HCT116 (cell line): Measurements from ENCODE around the gene TTF2. TPM values are rescaled to one million over a fixed set of nuclear protein-coding genes. Genes with fewer than 3 reads are reported as not detected.

ENCODE experiments used
- ATAC-seq: fragments of 200-7000 bp; cut with Tn5 transposase; 2 replicates; pipeline ENCODE4 v1.9.1; 2020; ENCODE audit warnings: mild to moderate bottlenecking, moderate library complexity
- BruUV-seq: library from RNA; stranded (reverse); fragments of 400-500 nt; replicated peaks from 2 replicates; lab custom pipeline; 2021; lab: Mats Ljungman, UMichigan
- CTCF ChIA-PET: fragments of 300-600 bp; sonication (Branson Sonifier 250); formaldehyde crosslinking; loops from one replicate; lab custom pipeline; 2021; ENCODE audit warnings: antibody characterized with exemption; lab: Charles Lee
- POLR2A ChIA-PET: fragments of 300-600, 350-600 bp; sonication (Branson Sonifier 250); formaldehyde crosslinking; loops from one replicate; lab custom pipeline; 2021; ENCODE audit warnings: antibody characterized with exemption; lab: Charles Lee
- RAD21 ChIA-PET, 2 experiments: fragments of 300-600 bp; sonication (Branson Sonifier 250); formaldehyde crosslinking; loops; one replicate each; lab custom pipeline; 2023; ENCODE audit warnings: low total read pairs in 2 of 2; ENCODE audit not compliant: uncharacterized antibody in 2 of 2, unreplicated experiment in 2 of 2, low non-redundant PET in 1 of 2; lab: Charles Lee
- DNase-seq: peaks from one replicate; pipeline ENCODE4 v3.0.0-alpha.2; 2010; ENCODE audit warnings: low read depth, low spot score
- H2AFZ ChIP-seq: fragments of 200-600 bp; shearing (Covaris generic), sonication (generic); 2 replicates; pipeline ENCODE4 v1.6.1; 2017; ENCODE audit warnings: low read depth, mixed run types, mixed read lengths, antibody characterized with exemption, low read length; ENCODE audit not compliant: poor library complexity, severe bottlenecking
- H3K27ac ChIP-seq: 2 replicates; pipeline ENCODE4 v1.5.1; 2012; ENCODE audit warnings: low read depth, low read length
- H3K27me3 ChIP-seq: fragments of 200-600 bp; sonication (generic); 2 replicates; pipeline ENCODE4 v1.6.1; 2016; ENCODE audit warnings: mixed run types, low read length, mixed read lengths; ENCODE audit not compliant: insufficient read depth
- H3K36me3 ChIP-seq, 2 experiments: fragments of 200-500 bp in 1 of 2; fragments of 200-600 bp in 1 of 2; sonication (Bioruptor generic) in 1 of 2; sonication (generic) in 1 of 2; 2 replicates each; pipeline versions ENCODE4 v1.5.1 to v1.6.1; 2014 to 2016; ENCODE audit warnings: low read length in 2 of 2, inconsistent platforms in 1 of 2, mixed read lengths in 1 of 2, mixed run types in 1 of 2; ENCODE audit not compliant: insufficient read depth in 2 of 2, control insufficient read depth in 1 of 2
- H3K4me1 ChIP-seq, 2 experiments: fragments of 200-600 bp in 1 of 2; sonication (generic) in 1 of 2; 2 replicates each; pipeline versions ENCODE4 v1.5.1 to v1.6.1; 2012 to 2017; ENCODE audit warnings: low read length in 2 of 2, inconsistent platforms in 1 of 2, mild to moderate bottlenecking in 1 of 2, mixed read lengths in 1 of 2, mixed run types in 1 of 2, moderate library complexity in 1 of 2; ENCODE audit not compliant: insufficient read depth in 2 of 2, control insufficient read depth in 1 of 2
- H3K4me2 ChIP-seq: fragments of 200-600 bp; sonication (generic); 2 replicates; pipeline ENCODE4 v1.6.1; 2017; ENCODE audit warnings: mixed run types, low read length, mixed read lengths
- H3K4me3 ChIP-seq, 2 experiments: fragments of 200-600 bp in 1 of 2; sonication (generic) in 1 of 2; replicated peaks in 1 of 2; 2 replicates each; pipeline ENCODE4 v1.5.1; 2011 to 2016; ENCODE audit warnings: low read length in 2 of 2, control low read depth in 1 of 2, low read depth in 1 of 2, mild to moderate bottlenecking in 1 of 2, mixed read lengths in 1 of 2, mixed run types in 1 of 2
- H3K79me2 ChIP-seq: fragments of 200-600 bp; sonication (generic); 2 replicates; pipeline ENCODE4 v1.6.1; 2017; ENCODE audit warnings: mild to moderate bottlenecking, mixed run types, low read length, moderate library complexity, mixed read lengths; ENCODE audit not compliant: insufficient read depth
- H3K9ac ChIP-seq: fragments of 200-600 bp; sonication (generic); 2 replicates; pipeline ENCODE4 v1.6.1; 2016; ENCODE audit warnings: low read length, mixed read lengths
- H3K9me2 ChIP-seq: fragments of 200-600 bp; sonication (generic), shearing (Covaris generic); 2 replicates; pipeline ENCODE4 v1.6.1; 2017; ENCODE audit warnings: mixed run types, mild to moderate bottlenecking, moderate library complexity; ENCODE audit not compliant: insufficient read depth
- H3K9me3 ChIP-seq, 2 experiments: fragments of 200-500 bp in 1 of 2; fragments of 200-600 bp in 1 of 2; sonication (Bioruptor generic) in 1 of 2; sonication (generic) in 1 of 2; 2 replicates each; pipeline ENCODE4 v1.6.1; 2014 to 2017; ENCODE audit warnings: low read length in 2 of 2, mixed read lengths in 2 of 2, inconsistent platforms in 1 of 2, low read depth in 1 of 2, mild to moderate bottlenecking in 1 of 2, mixed run types in 1 of 2, moderate library complexity in 1 of 2; ENCODE audit not compliant: control insufficient read depth in 1 of 2, insufficient read depth in 1 of 2
- H4K20me1 ChIP-seq: fragments of 200-600 bp; sonication (generic), shearing (Covaris generic); 2 replicates; pipeline ENCODE4 v1.6.1; 2017; ENCODE audit warnings: mixed run types, mild to moderate bottlenecking, moderate library complexity; ENCODE audit not compliant: insufficient read depth
- CEBPB ChIP-seq: IDR thresholded peaks from 2 replicates; pipeline ENCODE4 v1.6.1; 2012; ENCODE audit warnings: low read depth
- EGR1 ChIP-seq: IDR thresholded peaks from 2 replicates; pipeline ENCODE4 v1.6.1; 2012; ENCODE audit warnings: low read depth
- ELF1 ChIP-seq: IDR thresholded peaks from 2 replicates; pipeline ENCODE4 v1.6.1; 2012; ENCODE audit warnings: low read depth, borderline replicate concordance
- EZH2 ChIP-seq: fragments of 200-600 bp; sonication (generic); IDR thresholded peaks from 2 replicates; pipeline ENCODE4 v1.6.1; 2017; ENCODE audit warnings: antibody characterized with exemption, mixed run types
- EZH2phosphoT487 ChIP-seq: fragments of 200-600 bp; IDR thresholded peaks from 2 replicates; pipeline ENCODE4 v1.6.1; 2018; ENCODE audit warnings: antibody characterized with exemption, borderline replicate concordance
- FOSL1 ChIP-seq: IDR thresholded peaks from 2 replicates; pipeline ENCODE4 v1.6.1; 2012; ENCODE audit warnings: low read depth
- JUND ChIP-seq: IDR thresholded peaks from 2 replicates; pipeline ENCODE4 v1.6.1; 2012
- POLR2A ChIP-seq: IDR thresholded peaks from 2 replicates; pipeline ENCODE4 v1.7.0; 2011; ENCODE audit warnings: borderline replicate concordance; ENCODE audit not compliant: insufficient read depth, insufficient read length; ENCODE audit errors: extremely low read depth
- POLR2AphosphoS5 ChIP-seq: IDR thresholded peaks from 2 replicates; pipeline ENCODE4 v1.6.1; 2011; ENCODE audit warnings: mild to moderate bottlenecking, low read depth, low read length, moderate library complexity
- SRF ChIP-seq: IDR thresholded peaks from 2 replicates; pipeline ENCODE4 v1.6.1; 2012; ENCODE audit warnings: low read depth
- TCF7L2 ChIP-seq: IDR thresholded peaks from 2 replicates; pipeline ENCODE4 v1.7.0; 2011; ENCODE audit warnings: borderline replicate concordance, inconsistent platforms; ENCODE audit not compliant: insufficient read depth, insufficient read length; ENCODE audit errors: extremely low read depth
- YY1 ChIP-seq: IDR thresholded peaks from 2 replicates; pipeline ENCODE4 v1.6.1; 2011; ENCODE audit warnings: low read length, low read depth, moderate library complexity, mild to moderate bottlenecking; ENCODE audit not compliant: insufficient replicate concordance; ENCODE audit errors: extremely low read depth
- ZNF274 ChIP-seq: fragments of 200-500 bp; sonication (Bioruptor generic); IDR thresholded peaks from 2 replicates; pipeline ENCODE4 v1.6.1; 2014; ENCODE audit warnings: mild to moderate bottlenecking, low read depth, low read length, inconsistent platforms
- intact Hi-C: fragments of 100-400 bp; cut with micrococcal nuclease; formaldehyde crosslinking; loops from 2 replicates; pipeline ENCODE4 v1.10.0; 2022
- total RNA-seq: library from RNA; stranded (reverse); gene quantifications from one replicate; pipeline ENCODE4 v1.2.1, GENCODE V29; 2021; ENCODE audit not compliant: unreplicated experiment
- TF ChIP-seq, protein P1 (sequence below): IDR thresholded peaks from 2 replicates; pipeline ENCODE4 v1.6.1; 2012; ENCODE audit warnings: low read depth
- TF ChIP-seq, protein P2 (sequence below): IDR thresholded peaks from 2 replicates; pipeline ENCODE4 v1.6.1; 2012
- TF ChIP-seq, protein P3 (sequence below): IDR thresholded peaks from 2 replicates; pipeline ENCODE4 v1.6.1; 2012
- TF ChIP-seq, protein P4 (sequence below): IDR thresholded peaks from 2 replicates; pipeline ENCODE4 v1.6.1; 2011; ENCODE audit warnings: mild to moderate bottlenecking, low read length, moderate library complexity; ENCODE audit not compliant: insufficient replicate concordance; ENCODE audit errors: extremely low read depth

TTF2 gene
- total RNA-seq, 1 experiment from 2014 or later = 60.3 TPM

DNA sequence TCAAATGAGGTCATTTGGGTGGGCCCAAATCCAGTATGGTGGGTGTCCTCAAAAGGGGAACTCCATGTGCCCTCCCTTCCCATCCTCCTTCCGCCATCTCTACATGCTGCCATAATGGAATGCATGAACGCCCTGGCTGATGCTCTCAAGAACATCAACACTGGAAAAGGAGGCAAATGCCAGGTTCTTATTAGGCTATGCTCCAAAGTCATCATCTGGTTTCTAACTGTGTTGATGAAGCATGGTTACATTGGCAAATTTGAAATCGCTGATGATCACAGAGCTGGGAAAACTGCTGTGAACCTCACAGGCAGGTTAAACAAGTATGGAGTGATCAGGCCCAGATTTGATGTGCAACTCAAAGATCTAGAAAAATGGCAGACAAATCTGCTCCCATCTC, 78.0 kb downstream of the TTF2 start (continued):
- TF ChIP-seq, protein P1, sequence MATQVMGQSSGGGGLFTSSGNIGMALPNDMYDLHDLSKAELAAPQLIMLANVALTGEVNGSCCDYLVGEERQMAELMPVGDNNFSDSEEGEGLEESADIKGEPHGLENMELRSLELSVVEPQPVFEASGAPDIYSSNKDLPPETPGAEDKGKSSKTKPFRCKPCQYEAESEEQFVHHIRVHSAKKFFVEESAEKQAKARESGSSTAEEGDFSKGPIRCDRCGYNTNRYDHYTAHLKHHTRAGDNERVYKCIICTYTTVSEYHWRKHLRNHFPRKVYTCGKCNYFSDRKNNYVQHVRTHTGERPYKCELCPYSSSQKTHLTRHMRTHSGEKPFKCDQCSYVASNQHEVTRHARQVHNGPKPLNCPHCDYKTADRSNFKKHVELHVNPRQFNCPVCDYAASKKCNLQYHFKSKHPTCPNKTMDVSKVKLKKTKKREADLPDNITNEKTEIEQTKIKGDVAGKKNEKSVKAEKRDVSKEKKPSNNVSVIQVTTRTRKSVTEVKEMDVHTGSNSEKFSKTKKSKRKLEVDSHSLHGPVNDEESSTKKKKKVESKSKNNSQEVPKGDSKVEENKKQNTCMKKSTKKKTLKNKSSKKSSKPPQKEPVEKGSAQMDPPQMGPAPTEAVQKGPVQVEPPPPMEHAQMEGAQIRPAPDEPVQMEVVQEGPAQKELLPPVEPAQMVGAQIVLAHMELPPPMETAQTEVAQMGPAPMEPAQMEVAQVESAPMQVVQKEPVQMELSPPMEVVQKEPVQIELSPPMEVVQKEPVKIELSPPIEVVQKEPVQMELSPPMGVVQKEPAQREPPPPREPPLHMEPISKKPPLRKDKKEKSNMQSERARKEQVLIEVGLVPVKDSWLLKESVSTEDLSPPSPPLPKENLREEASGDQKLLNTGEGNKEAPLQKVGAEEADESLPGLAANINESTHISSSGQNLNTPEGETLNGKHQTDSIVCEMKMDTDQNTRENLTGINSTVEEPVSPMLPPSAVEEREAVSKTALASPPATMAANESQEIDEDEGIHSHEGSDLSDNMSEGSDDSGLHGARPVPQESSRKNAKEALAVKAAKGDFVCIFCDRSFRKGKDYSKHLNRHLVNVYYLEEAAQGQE = no peak
- TF ChIP-seq POLR2AphosphoS5 = no peak

DNA sequence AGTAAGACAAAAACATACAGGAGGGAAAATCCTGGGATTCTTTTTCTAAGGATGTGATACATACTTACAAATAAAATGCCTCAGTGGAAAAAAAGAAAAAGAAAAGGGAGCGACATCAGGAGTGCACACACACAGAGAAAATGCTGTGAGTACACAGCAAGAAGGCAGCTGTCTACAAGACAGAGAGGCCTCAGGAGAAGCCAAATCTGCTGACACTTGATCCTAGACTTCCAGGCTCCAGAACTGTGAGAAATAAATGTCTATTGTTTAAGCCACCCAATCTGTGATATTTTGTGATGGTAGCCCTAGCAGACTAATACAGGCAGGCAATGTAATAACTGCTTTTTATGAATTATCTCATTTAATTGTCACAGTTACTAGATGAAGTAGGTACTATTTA, 78.4 kb downstream of the TTF2 start:
- Histone ChIP-seq H2AFZ (no peak overlapping the region), H3K4me1 (no peaks in the 10 kb centered on the region), H3K9me2 (no peaks in the 10 kb centered on the region), H3K27ac (no peak overlapping the region), H3K9me3 (no peaks in the 10 kb centered on the region), H3K9ac (no peak overlapping the region), H3K4me2 (no peak overlapping the region), H3K79me2 (no peaks in the 10 kb centered on the region), H4K20me1 (no peaks in the 10 kb centered on the region), H3K36me3 (no peaks in the 10 kb centered on the region), H3K4me3 (no peak overlapping the region), H3K27me3 (no peaks in the 10 kb centered on the region)
- no TSS peak for BruUV-seq
- DNase-seq (no peak), ATAC-seq (no peak)
- intact Hi-C loops = no loop called here
- TF ChIP-seq EZH2phosphoT487 = no peak
- TF ChIP-seq JUND = no peak
- TF ChIP-seq, protein P2, sequence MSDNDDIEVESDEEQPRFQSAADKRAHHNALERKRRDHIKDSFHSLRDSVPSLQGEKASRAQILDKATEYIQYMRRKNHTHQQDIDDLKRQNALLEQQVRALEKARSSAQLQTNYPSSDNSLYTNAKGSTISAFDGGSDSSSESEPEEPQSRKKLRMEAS = no peak
- TF ChIP-seq, protein P3, sequence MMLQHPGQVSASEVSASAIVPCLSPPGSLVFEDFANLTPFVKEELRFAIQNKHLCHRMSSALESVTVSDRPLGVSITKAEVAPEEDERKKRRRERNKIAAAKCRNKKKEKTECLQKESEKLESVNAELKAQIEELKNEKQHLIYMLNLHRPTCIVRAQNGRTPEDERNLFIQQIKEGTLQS = no peak
- TF ChIP-seq FOSL1 = no peak
- no peak for TF ChIP-seq EGR1
- TF ChIP-seq YY1 = no peak
- TF ChIP-seq CEBPB = no peak
- TF ChIP-seq TCF7L2 = no peak
- no peak for TF ChIP-seq SRF
- no peak for TF ChIP-seq ZNF274
- no peak for TF ChIP-seq EZH2
- TF ChIP-seq ELF1 = no peak
- TF ChIP-seq, protein P4, sequence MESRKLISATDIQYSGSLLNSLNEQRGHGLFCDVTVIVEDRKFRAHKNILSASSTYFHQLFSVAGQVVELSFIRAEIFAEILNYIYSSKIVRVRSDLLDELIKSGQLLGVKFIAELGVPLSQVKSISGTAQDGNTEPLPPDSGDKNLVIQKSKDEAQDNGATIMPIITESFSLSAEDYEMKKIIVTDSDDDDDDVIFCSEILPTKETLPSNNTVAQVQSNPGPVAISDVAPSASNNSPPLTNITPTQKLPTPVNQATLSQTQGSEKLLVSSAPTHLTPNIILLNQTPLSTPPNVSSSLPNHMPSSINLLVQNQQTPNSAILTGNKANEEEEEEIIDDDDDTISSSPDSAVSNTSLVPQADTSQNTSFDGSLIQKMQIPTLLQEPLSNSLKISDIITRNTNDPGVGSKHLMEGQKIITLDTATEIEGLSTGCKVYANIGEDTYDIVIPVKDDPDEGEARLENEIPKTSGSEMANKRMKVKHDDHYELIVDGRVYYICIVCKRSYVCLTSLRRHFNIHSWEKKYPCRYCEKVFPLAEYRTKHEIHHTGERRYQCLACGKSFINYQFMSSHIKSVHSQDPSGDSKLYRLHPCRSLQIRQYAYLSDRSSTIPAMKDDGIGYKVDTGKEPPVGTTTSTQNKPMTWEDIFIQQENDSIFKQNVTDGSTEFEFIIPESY = no peak
- no peak for TF ChIP-seq POLR2A
- no peak for TF ChIP-seq POLR2AphosphoS5
- POLR2A ChIA-PET = no interaction called here
- CTCF ChIA-PET = no interaction called here
- RAD21 ChIA-PET = no interaction called here
